HepG2 (cell line): ENCODE data around the gene MGLL. TPM values are rescaled to one million over a fixed set of nuclear protein-coding genes. Genes with fewer than 3 reads are reported as not detected.

ENCODE experiments used
- ADNP ChIP-seq: sonication (generic); formaldehyde crosslinking; IDR thresholded peaks from 2 replicates; pipeline ENCODE4 v1.4.0; 2020; ENCODE audit warnings: missing genetic modification reagents
- ARHGAP35 ChIP-seq: sonication (generic); formaldehyde crosslinking; IDR thresholded peaks from 2 replicates; pipeline ENCODE4 v1.9.0; 2022; ENCODE audit warnings: mild to moderate bottlenecking, inconsistent platforms, moderate library complexity, missing genetic modification reagents, borderline replicate concordance
- HNRNPLL ChIP-seq: fragments of 200-400 bp; formaldehyde crosslinking; IDR thresholded peaks from 2 replicates; pipeline ENCODE4 v1.6.1; 2017; ENCODE audit warnings: mild to moderate bottlenecking, low read depth, low read length; ENCODE audit not compliant: poor library complexity, severe bottlenecking
- SALL1 ChIP-seq: sonication (generic); formaldehyde crosslinking; IDR thresholded peaks from 2 replicates; pipeline ENCODE4 v1.8.0; 2022; ENCODE audit warnings: mild to moderate bottlenecking, missing genetic modification reagents
- TMF1 ChIP-seq: sonication (generic); formaldehyde crosslinking; IDR thresholded peaks from 2 replicates; pipeline ENCODE4 v1.8.1; 2022; ENCODE audit warnings: low read depth, missing genetic modification reagents
- U2AF2 ChIP-seq: fragments of 200-400 bp; formaldehyde crosslinking; IDR thresholded peaks from 2 replicates; pipeline ENCODE4 v1.6.1; 2017; ENCODE audit warnings: low read depth, mild to moderate bottlenecking, low read length
- YEATS4 ChIP-seq: sonication (generic); formaldehyde crosslinking; IDR thresholded peaks from 2 replicates; pipeline ENCODE4 v1.4.0; 2020; ENCODE audit warnings: missing genetic modification reagents, borderline replicate concordance
- ZBTB8A ChIP-seq: sonication (generic); formaldehyde crosslinking; IDR thresholded peaks from 2 replicates; pipeline ENCODE4 v1.4.0; 2020; ENCODE audit warnings: mild to moderate bottlenecking, low read depth, missing genetic modification reagents, borderline replicate concordance
- ZMYM3 ChIP-seq: sonication (generic); formaldehyde crosslinking; IDR thresholded peaks from 2 replicates; pipeline ENCODE4 v1.5.1; 2020; ENCODE audit warnings: mild to moderate bottlenecking, missing genetic modification reagents
- ZNF263 ChIP-seq: sonication (generic); formaldehyde crosslinking; IDR thresholded peaks from 2 replicates; pipeline ENCODE4 v1.4.0; 2020; ENCODE audit warnings: missing genetic modification reagents
- ZNF431 ChIP-seq: sonication (generic); formaldehyde crosslinking; IDR thresholded peaks from 2 replicates; pipeline ENCODE4 v1.9.0; 2022; ENCODE audit warnings: missing genetic modification reagents, low read depth, mild to moderate bottlenecking, borderline replicate concordance
- ZNF501 ChIP-seq: sonication (generic); formaldehyde crosslinking; IDR thresholded peaks from 2 replicates; pipeline ENCODE4 v1.5.1; 2020; ENCODE audit warnings: mild to moderate bottlenecking, moderate library complexity, missing genetic modification reagents
- ZNF629 ChIP-seq: sonication (generic); formaldehyde crosslinking; conservative IDR thresholded peaks from 2 replicates; pipeline ENCODE4 v1.5.0; 2020; ENCODE audit warnings: missing genetic modification reagents
- ZNF746 ChIP-seq: sonication (generic); formaldehyde crosslinking; IDR thresholded peaks from 2 replicates; pipeline ENCODE4 v1.8.0; 2022; ENCODE audit warnings: mild to moderate bottlenecking, missing genetic modification reagents
- ZNF816 ChIP-seq: sonication (generic); formaldehyde crosslinking; IDR thresholded peaks from 2 replicates; pipeline ENCODE4 v1.8.0; 2022; ENCODE audit warnings: missing genetic modification reagents, mild to moderate bottlenecking, borderline replicate concordance
- ZNF879 ChIP-seq: sonication (generic); formaldehyde crosslinking; IDR thresholded peaks from 2 replicates; pipeline ENCODE4 v1.8.1; 2023; ENCODE audit warnings: missing genetic modification reagents
- polyA plus RNA-seq, 8 experiments: library from polyadenylated mRNA; depleted of rRNA in 3 of 8; stranded (reverse) in 7 of 8; unstranded in 1 of 8; fragments of >200 nt; fragmentation: Illumina TruSeq in 4 of 8; extraction: Trizol in 4 of 8; gene quantifications; 2 replicates each; pipeline versions ENCODE4 v1.2.1 to v1.2.3, GENCODE V29; 2011 to 2016; ENCODE audit warnings: low read depth in 4 of 8, missing spikeins in 1 of 8, mixed read lengths in 1 of 8; ENCODE audit not compliant: insufficient read depth in 1 of 8
- total RNA-seq, 5 experiments: library from RNA; depleted of rRNA; stranded (reverse); fragments of >200 nt; fragmentation: Illumina TruSeq; extraction: Trizol; gene quantifications; 2 replicates each; pipeline ENCODE4 v1.2.3, GENCODE V29; 2016; ENCODE audit warnings: low read depth in 1 of 5
- TF ChIP-seq, protein P1 (sequence below): sonication (generic); formaldehyde crosslinking; IDR thresholded peaks from 2 replicates; pipeline ENCODE4 v1.5.0; 2020; ENCODE audit warnings: mild to moderate bottlenecking, missing genetic modification reagents, borderline replicate concordance
- TF ChIP-seq, protein P2 (sequence below): sonication (generic); formaldehyde crosslinking; IDR thresholded peaks from 2 replicates; pipeline ENCODE4 v1.4.0; 2020; ENCODE audit warnings: missing genetic modification reagents, mild to moderate bottlenecking, borderline replicate concordance

MGLL gene
- total and polyA plus RNA-seq, 2 of the 13 experiments (the other 11 are each of a cell fraction or from before 2014, with no cell fraction given), result not detected

DNA sequence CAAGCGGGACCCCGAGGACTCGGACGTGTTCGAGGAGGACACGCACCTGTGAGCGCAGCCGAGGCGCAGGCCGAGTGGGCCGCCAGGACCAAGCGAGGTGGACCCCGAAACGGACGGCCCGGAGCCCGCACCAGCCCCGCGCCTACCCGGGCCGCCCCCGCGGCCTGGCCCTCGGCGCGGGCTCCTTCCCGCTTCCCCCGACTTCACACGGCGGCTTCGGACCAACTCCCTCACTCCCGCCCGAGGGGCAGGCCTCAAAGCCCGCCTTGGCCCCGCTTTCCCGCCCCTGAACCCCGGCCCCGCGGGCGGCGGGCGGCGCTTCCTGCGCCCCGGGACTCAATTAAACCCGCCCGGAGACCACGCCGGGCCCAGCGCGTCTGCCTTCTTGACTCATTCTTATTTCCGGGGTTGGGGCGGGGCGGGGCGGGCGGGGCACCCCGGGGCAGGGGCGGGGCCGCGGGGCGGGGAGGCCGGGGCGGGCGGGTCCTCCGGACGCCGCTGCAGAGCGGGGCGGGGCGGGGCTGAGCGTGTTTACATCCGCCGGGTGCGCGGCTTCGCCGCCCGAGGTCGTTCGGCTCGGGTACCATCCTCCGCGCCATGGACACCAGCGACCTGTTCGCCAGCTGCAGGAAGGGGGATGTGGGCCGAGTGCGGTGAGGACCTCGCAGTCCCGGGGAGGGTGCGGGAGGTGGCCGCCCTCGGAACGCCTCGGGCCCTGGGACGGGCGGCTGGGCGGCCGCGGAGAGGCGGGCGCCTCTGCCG lies 149.7 kb downstream of the MGLL start, which contains the start of gene ABTB1 (continued):
- TF ChIP-seq, protein P1, sequence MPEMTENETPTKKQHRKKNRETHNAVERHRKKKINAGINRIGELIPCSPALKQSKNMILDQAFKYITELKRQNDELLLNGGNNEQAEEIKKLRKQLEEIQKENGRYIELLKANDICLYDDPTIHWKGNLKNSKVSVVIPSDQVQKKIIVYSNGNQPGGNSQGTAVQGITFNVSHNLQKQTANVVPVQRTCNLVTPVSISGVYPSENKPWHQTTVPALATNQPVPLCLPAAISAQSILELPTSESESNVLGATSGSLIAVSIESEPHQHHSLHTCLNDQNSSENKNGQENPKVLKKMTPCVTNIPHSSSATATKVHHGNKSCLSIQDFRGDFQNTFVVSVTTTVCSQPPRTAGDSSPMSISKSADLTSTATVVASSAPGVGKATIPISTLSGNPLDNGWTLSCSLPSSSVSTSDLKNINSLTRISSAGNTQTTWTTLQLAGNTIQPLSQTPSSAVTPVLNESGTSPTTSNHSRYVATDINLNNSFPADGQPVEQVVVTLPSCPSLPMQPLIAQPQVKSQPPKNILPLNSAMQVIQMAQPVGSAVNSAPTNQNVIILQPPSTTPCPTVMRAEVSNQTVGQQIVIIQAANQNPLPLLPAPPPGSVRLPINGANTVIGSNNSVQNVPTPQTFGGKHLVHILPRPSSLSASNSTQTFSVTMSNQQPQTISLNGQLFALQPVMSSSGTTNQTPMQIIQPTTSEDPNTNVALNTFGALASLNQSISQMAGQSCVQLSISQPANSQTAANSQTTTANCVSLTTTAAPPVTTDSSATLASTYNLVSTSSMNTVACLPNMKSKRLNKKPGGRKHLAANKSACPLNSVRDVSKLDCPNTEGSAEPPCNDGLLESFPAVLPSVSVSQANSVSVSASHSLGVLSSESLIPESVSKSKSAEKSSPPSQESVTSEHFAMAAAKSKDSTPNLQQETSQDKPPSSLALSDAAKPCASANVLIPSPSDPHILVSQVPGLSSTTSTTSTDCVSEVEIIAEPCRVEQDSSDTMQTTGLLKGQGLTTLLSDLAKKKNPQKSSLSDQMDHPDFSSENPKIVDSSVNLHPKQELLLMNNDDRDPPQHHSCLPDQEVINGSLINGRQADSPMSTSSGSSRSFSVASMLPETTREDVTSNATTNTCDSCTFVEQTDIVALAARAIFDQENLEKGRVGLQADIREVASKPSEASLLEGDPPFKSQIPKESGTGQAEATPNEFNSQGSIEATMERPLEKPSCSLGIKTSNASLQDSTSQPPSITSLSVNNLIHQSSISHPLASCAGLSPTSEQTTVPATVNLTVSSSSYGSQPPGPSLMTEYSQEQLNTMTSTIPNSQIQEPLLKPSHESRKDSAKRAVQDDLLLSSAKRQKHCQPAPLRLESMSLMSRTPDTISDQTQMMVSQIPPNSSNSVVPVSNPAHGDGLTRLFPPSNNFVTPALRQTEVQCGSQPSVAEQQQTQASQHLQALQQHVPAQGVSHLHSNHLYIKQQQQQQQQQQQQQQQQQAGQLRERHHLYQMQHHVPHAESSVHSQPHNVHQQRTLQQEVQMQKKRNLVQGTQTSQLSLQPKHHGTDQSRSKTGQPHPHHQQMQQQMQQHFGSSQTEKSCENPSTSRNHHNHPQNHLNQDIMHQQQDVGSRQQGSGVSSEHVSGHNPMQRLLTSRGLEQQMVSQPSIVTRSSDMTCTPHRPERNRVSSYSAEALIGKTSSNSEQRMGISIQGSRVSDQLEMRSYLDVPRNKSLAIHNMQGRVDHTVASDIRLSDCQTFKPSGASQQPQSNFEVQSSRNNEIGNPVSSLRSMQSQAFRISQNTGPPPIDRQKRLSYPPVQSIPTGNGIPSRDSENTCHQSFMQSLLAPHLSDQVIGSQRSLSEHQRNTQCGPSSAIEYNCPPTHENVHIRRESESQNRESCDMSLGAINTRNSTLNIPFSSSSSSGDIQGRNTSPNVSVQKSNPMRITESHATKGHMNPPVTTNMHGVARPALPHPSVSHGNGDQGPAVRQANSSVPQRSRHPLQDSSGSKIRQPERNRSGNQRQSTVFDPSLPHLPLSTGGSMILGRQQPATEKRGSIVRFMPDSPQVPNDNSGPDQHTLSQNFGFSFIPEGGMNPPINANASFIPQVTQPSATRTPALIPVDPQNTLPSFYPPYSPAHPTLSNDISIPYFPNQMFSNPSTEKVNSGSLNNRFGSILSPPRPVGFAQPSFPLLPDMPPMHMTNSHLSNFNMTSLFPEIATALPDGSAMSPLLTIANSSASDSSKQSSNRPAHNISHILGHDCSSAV, result no peak
- TF ChIP-seq U2AF2, result no peak
- no peak for TF ChIP-seq ZBTB8A (CRISPR knock-in tag)
- TF ChIP-seq YEATS4, result peak; percentile 46; the same call in 1 of the 2 replicates
- TF ChIP-seq ZNF263 (CRISPR knock-in tag), result no peak
- 0 out of 2 replicates have a peak, but pooled peaks have one; percentile 4 for TF ChIP-seq ZNF501 (CRISPR knock-in tag)
- TF ChIP-seq ZNF431 (CRISPR knock-in tag), result no peak
- TF ChIP-seq, protein P2, sequence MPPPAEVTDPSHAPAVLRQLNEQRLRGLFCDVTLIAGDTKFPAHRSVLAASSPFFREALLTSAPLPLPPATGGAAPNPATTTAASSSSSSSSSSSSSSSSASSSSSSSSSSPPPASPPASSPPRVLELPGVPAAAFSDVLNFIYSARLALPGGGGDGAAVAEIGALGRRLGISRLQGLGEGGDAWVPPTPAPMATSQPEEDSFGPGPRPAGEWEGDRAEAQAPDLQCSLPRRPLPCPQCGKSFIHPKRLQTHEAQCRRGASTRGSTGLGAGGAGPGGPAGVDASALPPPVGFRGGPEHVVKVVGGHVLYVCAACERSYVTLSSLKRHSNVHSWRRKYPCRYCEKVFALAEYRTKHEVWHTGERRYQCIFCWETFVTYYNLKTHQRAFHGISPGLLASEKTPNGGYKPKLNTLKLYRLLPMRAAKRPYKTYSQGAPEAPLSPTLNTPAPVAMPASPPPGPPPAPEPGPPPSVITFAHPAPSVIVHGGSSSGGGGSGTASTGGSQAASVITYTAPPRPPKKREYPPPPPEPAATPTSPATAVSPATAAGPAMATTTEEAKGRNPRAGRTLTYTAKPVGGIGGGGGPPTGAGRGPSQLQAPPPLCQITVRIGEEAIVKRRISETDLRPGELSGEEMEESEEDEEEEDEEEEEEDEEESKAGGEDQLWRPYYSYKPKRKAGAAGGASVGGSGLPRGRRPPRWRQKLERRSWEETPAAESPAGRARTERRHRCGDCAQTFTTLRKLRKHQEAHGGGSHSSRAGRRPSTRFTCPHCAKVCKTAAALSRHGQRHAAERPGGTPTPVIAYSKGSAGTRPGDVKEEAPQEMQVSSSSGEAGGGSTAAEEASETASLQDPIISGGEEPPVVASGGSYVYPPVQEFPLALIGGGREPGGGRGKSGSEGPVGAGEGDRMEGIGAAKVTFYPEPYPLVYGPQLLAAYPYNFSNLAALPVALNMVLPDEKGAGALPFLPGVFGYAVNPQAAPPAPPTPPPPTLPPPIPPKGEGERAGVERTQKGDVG (CRISPR knock-in tag), result no peak
- peak; percentile 19 for TF ChIP-seq HNRNPLL
- TF ChIP-seq ADNP (CRISPR knock-in tag), result no peak
- TF ChIP-seq TMF1 (CRISPR knock-in tag), result no peak
- no peak for TF ChIP-seq ZNF879 (CRISPR knock-in tag)
- TF ChIP-seq ZNF816 (CRISPR knock-in tag), result no peak
- TF ChIP-seq ZMYM3 (CRISPR knock-in tag), result no peak
- no peak for TF ChIP-seq ZNF746
- TF ChIP-seq ZNF629 (CRISPR knock-in tag), result no peak
- TF ChIP-seq ARHGAP35 (CRISPR knock-in tag), result no peak
- TF ChIP-seq SALL1, result peak; percentile 55
